ENCODE data around the gene CDH22.
A peak's percentile ranks its signal among the peaks of the same experiment; 100 is the strongest.

Gene CDH22

DNA sequence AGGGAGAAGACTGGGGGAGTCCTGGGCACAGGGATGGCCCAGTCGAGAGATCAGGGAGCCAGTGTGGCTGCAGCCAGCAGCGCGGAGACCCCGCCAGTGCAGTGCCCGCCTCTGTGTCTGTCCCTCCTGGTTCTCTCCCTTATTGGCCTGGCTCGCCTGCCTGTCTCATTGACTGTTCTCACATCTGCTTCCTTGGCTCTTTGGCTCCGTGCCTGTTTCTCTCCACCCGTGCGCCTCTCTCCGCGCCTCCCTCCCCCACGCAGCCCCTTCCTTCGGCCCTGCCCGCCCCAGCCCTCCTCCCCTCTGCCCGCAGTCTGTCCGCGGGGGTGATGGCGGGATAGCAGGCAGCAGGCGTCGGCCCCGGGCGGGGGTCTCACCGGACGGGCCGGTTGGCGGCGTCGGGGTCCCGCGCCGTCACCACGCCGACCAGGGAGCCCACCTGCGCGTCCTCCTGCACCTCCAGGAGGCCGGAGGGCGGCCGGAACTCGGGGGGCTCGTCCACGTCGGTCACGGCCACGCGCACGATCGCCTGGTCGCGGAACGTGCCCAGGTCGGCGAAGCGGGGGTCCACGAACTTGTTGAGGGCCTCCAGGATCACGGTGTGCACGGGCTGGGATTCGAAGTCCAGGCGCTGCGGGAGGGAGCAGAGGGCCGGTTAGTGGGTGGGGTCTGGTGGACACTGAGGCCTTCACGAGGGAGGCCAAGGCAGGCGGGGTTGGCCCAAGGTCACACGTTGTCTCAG lies 98.2 kb downstream of the CDH22 start:
- Histone ChIP-seq H3K4ac (ENCODE audit: low read depth, low read length) (no peak overlapping the region), H3K23ac (ENCODE audit: low read length) (no peak overlapping the region), H3K27me3 (ENCODE audit: insufficient read depth, low read length, poor library complexity) (no peaks in the 10 kb centered on the region), H3K27ac (ENCODE audit: low read depth, low read length) (no peak overlapping the region), H3K18ac (ENCODE audit: low read length) (no peak overlapping the region), H2BK5ac (ENCODE audit: low read length) (no peak overlapping the region), H3K4me3 (ENCODE audit: low read length) (no peak overlapping the region), H2BK120ac (ENCODE audit: low read depth, low read length) (no peak overlapping the region), H2AK5ac (ENCODE audit: low read length) (no peak overlapping the region), H3K56ac (ENCODE audit: low read length) (peak overlapping the region; percentile 17), H3K4me2 (ENCODE audit: low read length) (no peak overlapping the region), H3K79me1 (ENCODE audit: low read length) (no peaks in the 10 kb centered on the region), H3K9ac (ENCODE audit: low read length) (no peak overlapping the region), H3K79me2 (ENCODE audit: control insufficient read depth, insufficient read depth, low read length) (no peaks in the 10 kb centered on the region), H4K8ac (ENCODE audit: low read depth, low read length) (no peak overlapping the region), H4K5ac (ENCODE audit: low read length) (no peak overlapping the region), H2BK15ac (replicated peaks; ENCODE audit: low read depth) (no peak overlapping the region), H3K36me3 (ENCODE audit: control insufficient read depth, insufficient read depth, low read length) (no peaks in the 10 kb centered on the region), H3K4me1 (ENCODE audit: control insufficient read depth, low read depth, low read length) (no peaks in the 10 kb centered on the region)
- no CpG with 5 or more reads among the region's 63 CpGs for WGBS (ENCODE audit: extremely low coverage, insufficient coverage, low lambda C conversion rate)
- DNase-seq, result no peak

DNA sequence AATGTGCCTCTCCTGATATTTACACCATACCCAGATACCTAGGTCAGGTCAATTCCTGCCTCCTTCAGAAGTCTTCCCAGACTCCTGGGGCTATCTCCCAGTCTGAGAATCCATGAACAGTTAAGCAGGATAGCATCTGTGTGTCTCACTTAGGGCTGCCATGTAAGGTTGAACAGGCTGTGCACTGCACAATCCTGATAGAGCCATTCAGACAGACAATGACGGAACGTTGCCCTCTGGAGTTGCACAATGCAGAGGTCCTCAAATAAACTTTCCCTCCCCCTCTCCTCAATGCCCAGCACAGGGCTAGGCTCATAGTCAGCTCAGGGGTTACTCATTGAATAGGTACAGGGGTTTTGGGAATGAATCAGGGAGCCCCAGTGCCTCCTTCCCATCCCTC lies 100.5 kb downstream of the CDH22 start:
- H4K5ac ChIP-seq (ENCODE audit: low read length), result no peak overlapping the region
- H3K4me2 ChIP-seq (ENCODE audit: low read length), result no peak overlapping the region
- H3K27ac ChIP-seq (ENCODE audit: low read depth, low read length), result no peak overlapping the region
- whole genome bisulfite sequencing (ENCODE audit: extremely low coverage, insufficient coverage, low lambda C conversion rate), result no CpG with 5 or more reads among the region's 2 CpGs
- no peak overlapping the region for H3K4me3 ChIP-seq (ENCODE audit: low read length)
- H2AK5ac ChIP-seq (ENCODE audit: low read length), result no peak overlapping the region
- no peak overlapping the region for H3K56ac ChIP-seq (ENCODE audit: low read length)
- no peaks in the 10 kb centered on the region for H3K4me1 ChIP-seq (ENCODE audit: control insufficient read depth, low read depth, low read length)
- H2BK120ac ChIP-seq (ENCODE audit: low read depth, low read length), result no peak overlapping the region
- H3K18ac ChIP-seq (ENCODE audit: low read length), result no peak overlapping the region
- no peaks in the 10 kb centered on the region for H3K79me2 ChIP-seq (ENCODE audit: control insufficient read depth, insufficient read depth, low read length)
- H3K23ac ChIP-seq (ENCODE audit: low read length), result no peak overlapping the region
- H3K4ac ChIP-seq (ENCODE audit: low read depth, low read length), result no peak overlapping the region
- no peaks in the 10 kb centered on the region for H3K27me3 ChIP-seq (ENCODE audit: insufficient read depth, low read length, poor library complexity)
- no peak overlapping the region for H2BK5ac ChIP-seq (ENCODE audit: low read length)
- DNase-seq, result no peak
- no peak overlapping the region for H2BK15ac ChIP-seq (replicated peaks; ENCODE audit: low read depth)
- H3K79me1 ChIP-seq (ENCODE audit: low read length), result no peaks in the 10 kb centered on the region
- no peak overlapping the region for H3K9ac ChIP-seq (ENCODE audit: low read length)
- no peak overlapping the region for H4K8ac ChIP-seq (ENCODE audit: low read depth, low read length)
- no peaks in the 10 kb centered on the region for H3K36me3 ChIP-seq (ENCODE audit: control insufficient read depth, insufficient read depth, low read length)

DNA sequence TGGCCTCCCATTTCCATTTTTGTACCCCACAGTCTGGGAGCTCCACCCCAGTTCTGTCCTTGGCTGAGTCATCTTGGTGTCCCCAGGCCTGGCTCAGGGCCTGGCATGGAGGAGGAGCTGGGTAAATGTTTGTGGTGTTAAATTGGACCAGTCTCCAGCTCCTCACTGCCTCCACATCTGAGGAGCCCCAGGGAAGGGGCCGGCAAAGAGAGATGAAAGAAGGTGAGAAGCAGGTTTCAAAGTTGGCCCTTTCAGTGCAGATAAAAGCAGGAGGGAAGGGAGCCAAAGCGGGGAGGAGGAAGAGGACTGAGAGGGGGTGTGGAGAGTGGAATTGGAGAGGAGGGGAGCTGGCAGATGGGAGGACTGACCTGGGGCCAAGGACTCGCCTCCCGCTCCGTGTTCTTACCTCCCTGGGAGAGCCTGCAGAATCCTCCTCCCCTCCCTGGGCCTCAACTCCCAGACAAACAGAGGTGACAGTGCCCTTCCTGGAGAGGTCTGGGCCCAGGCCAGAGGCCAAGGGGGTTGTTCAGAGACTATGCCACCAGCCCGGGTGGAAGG lies 101.2 kb downstream of the CDH22 start:
- Histone ChIP-seq H3K4me2 (ENCODE audit: low read length) (no peak overlapping the region), H3K27me3 (ENCODE audit: insufficient read depth, low read length, poor library complexity) (no peaks in the 10 kb centered on the region), H3K27ac (ENCODE audit: low read depth, low read length) (no peak overlapping the region), H3K18ac (ENCODE audit: low read length) (no peak overlapping the region), H3K79me1 (ENCODE audit: low read length) (no peaks in the 10 kb centered on the region), H4K5ac (ENCODE audit: low read length) (no peak overlapping the region), H3K56ac (ENCODE audit: low read length) (peak overlapping the region; percentile 29), H3K4me1 (ENCODE audit: control insufficient read depth, low read depth, low read length) (no peaks in the 10 kb centered on the region), H3K4ac (ENCODE audit: low read depth, low read length) (no peak overlapping the region), H3K9ac (ENCODE audit: low read length) (no peak overlapping the region), H3K79me2 (ENCODE audit: control insufficient read depth, insufficient read depth, low read length) (no peaks in the 10 kb centered on the region), H3K4me3 (ENCODE audit: low read length) (no peak overlapping the region), H2BK5ac (ENCODE audit: low read length) (no peak overlapping the region), H2BK120ac (ENCODE audit: low read depth, low read length) (no peak overlapping the region), H4K8ac (ENCODE audit: low read depth, low read length) (no peak overlapping the region), H3K23ac (ENCODE audit: low read length) (no peak overlapping the region), H2AK5ac (ENCODE audit: low read length) (no peak overlapping the region), H3K36me3 (ENCODE audit: control insufficient read depth, insufficient read depth, low read length) (no peaks in the 10 kb centered on the region), H2BK15ac (replicated peaks; ENCODE audit: low read depth) (no peak overlapping the region)
- no peak for DNase-seq
- no CpG with 5 or more reads among the region's 6 CpGs for WGBS (ENCODE audit: extremely low coverage, insufficient coverage, low lambda C conversion rate)

DNA sequence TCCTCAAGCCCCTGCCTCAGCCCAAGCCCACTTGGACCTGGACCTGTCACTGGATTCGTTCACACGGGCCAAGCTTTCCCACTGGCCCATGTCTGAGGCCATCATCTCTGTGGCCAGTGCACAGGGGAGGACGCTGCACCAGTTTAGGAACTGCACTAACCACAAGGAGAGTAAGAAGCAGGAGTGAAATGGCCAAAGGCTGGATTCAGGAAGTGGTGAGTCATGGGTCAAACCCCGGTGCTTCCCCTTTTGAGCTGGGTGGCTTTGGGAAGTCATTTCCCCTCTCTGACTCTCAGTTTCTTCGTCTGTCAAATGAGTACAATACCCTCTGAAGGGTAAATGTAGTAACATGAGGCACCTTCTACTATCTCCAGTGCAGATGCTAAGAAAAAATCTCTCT lies 102.3 kb downstream of the CDH22 start:
- H3K27me3 ChIP-seq (ENCODE audit: insufficient read depth, low read length, poor library complexity), result no peaks in the 10 kb centered on the region

DNA sequence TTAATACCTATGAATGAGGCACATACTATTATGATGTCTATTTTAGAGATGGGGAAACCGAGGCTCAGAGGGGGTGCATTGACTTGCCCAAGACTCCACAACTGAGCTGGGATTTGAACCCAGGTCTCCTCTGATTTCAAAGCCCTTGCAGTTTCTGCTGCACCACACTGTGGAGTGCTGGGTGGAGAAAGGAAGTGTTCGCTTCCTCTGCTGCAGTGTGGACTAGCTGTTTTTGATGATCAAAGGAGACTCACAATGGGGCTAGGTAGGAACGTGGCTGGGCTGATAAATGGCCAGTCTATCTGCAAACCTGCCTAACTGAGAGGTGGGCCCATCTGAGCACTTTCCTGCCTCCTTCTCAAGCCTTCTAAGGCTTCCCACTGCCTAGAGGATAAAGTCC lies 102.9 kb downstream of the CDH22 start:
- H2BK15ac ChIP-seq (replicated peaks; ENCODE audit: low read depth), result no peak overlapping the region
- no peak overlapping the region for H3K4me3 ChIP-seq (ENCODE audit: low read length)
- H2BK5ac ChIP-seq (ENCODE audit: low read length), result no peak overlapping the region
- no peak overlapping the region for H3K23ac ChIP-seq (ENCODE audit: low read length)
- no peak overlapping the region for H3K56ac ChIP-seq (ENCODE audit: low read length)
- H3K36me3 ChIP-seq (ENCODE audit: control insufficient read depth, insufficient read depth, low read length), result no peaks in the 10 kb centered on the region
- H3K27ac ChIP-seq (ENCODE audit: low read depth, low read length), result no peak overlapping the region
- H4K5ac ChIP-seq (ENCODE audit: low read length), result no peak overlapping the region
- no peak for DNase-seq
- H3K79me1 ChIP-seq (ENCODE audit: low read length), result no peaks in the 10 kb centered on the region
- no peak overlapping the region for H4K8ac ChIP-seq (ENCODE audit: low read depth, low read length)
- H2BK120ac ChIP-seq (ENCODE audit: low read depth, low read length), result no peak overlapping the region
- H3K18ac ChIP-seq (ENCODE audit: low read length), result no peak overlapping the region
- H3K4me2 ChIP-seq (ENCODE audit: low read length), result no peak overlapping the region
- no peaks in the 10 kb centered on the region for H3K4me1 ChIP-seq (ENCODE audit: control insufficient read depth, low read depth, low read length)
- no peak overlapping the region for H3K9ac ChIP-seq (ENCODE audit: low read length)
- H3K79me2 ChIP-seq (ENCODE audit: control insufficient read depth, insufficient read depth, low read length), result no peaks in the 10 kb centered on the region
- H3K4ac ChIP-seq (ENCODE audit: low read depth, low read length), result no peak overlapping the region
- no CpG with 5 or more reads among the region's 3 CpGs for WGBS (ENCODE audit: extremely low coverage, insufficient coverage, low lambda C conversion rate)
- no peak overlapping the region for H2AK5ac ChIP-seq (ENCODE audit: low read length)
- H3K27me3 ChIP-seq (ENCODE audit: insufficient read depth, low read length, poor library complexity), result no peaks in the 10 kb centered on the region

More for the DNA sequence above, 102.3 kb downstream of the CDH22 start:
- no peaks in the 10 kb centered on the region for H3K36me3 ChIP-seq (ENCODE audit: control insufficient read depth, insufficient read depth, low read length)
- H2BK15ac ChIP-seq (replicated peaks; ENCODE audit: low read depth), result no peak overlapping the region
- H4K5ac ChIP-seq (ENCODE audit: low read length), result no peak overlapping the region
- no CpG with 5 or more reads among the region's 5 CpGs for WGBS (ENCODE audit: extremely low coverage, insufficient coverage, low lambda C conversion rate)
- DNase-seq, result no peak
- no peaks in the 10 kb centered on the region for H3K79me1 ChIP-seq (ENCODE audit: low read length)
- H3K4me1 ChIP-seq (ENCODE audit: control insufficient read depth, low read depth, low read length), result no peaks in the 10 kb centered on the region
- no peak overlapping the region for H3K4me2 ChIP-seq (ENCODE audit: low read length)
- H4K8ac ChIP-seq (ENCODE audit: low read depth, low read length), result no peak overlapping the region
- H3K23ac ChIP-seq (ENCODE audit: low read length), result peak overlapping the region; percentile 9
- H3K4ac ChIP-seq (ENCODE audit: low read depth, low read length), result no peak overlapping the region
- H2AK5ac ChIP-seq (ENCODE audit: low read length), result no peak overlapping the region
- H2BK120ac ChIP-seq (ENCODE audit: low read depth, low read length), result no peak overlapping the region
- H2BK5ac ChIP-seq (ENCODE audit: low read length), result no peak overlapping the region
- H3K79me2 ChIP-seq (ENCODE audit: control insufficient read depth, insufficient read depth, low read length), result no peaks in the 10 kb centered on the region
- H3K4me3 ChIP-seq (ENCODE audit: low read length), result no peak overlapping the region
- no peak overlapping the region for H3K27ac ChIP-seq (ENCODE audit: low read depth, low read length)
- no peak overlapping the region for H3K18ac ChIP-seq (ENCODE audit: low read length)
- no peak overlapping the region for H3K56ac ChIP-seq (ENCODE audit: low read length)
- no peak overlapping the region for H3K9ac ChIP-seq (ENCODE audit: low read length)
